Left renal pelvis (tissue), 4 donors: ENCODE measurements around the gene ZHX3. TPM values are rescaled to one million over a fixed set of nuclear protein-coding genes. Genes with fewer than 3 reads are reported as not detected.

Experiments used
- DNase-seq, 4 donors: peaks; one replicate each; pipeline ENCODE4 v3.0.0-alpha.2; 2013; ENCODE audit warnings: low read depth in 4 of 4, low spot score in 3 of 4
- polyA plus RNA-seq, 4 donors: library from polyadenylated mRNA; unstranded; fragments of 120-200 nt; gene quantifications; one replicate each; pipeline ENCODE4 v1.2.1, GENCODE V29; 2013; ENCODE audit not compliant: insufficient read length in 4 of 4

The ZHX3 gene, protein sequence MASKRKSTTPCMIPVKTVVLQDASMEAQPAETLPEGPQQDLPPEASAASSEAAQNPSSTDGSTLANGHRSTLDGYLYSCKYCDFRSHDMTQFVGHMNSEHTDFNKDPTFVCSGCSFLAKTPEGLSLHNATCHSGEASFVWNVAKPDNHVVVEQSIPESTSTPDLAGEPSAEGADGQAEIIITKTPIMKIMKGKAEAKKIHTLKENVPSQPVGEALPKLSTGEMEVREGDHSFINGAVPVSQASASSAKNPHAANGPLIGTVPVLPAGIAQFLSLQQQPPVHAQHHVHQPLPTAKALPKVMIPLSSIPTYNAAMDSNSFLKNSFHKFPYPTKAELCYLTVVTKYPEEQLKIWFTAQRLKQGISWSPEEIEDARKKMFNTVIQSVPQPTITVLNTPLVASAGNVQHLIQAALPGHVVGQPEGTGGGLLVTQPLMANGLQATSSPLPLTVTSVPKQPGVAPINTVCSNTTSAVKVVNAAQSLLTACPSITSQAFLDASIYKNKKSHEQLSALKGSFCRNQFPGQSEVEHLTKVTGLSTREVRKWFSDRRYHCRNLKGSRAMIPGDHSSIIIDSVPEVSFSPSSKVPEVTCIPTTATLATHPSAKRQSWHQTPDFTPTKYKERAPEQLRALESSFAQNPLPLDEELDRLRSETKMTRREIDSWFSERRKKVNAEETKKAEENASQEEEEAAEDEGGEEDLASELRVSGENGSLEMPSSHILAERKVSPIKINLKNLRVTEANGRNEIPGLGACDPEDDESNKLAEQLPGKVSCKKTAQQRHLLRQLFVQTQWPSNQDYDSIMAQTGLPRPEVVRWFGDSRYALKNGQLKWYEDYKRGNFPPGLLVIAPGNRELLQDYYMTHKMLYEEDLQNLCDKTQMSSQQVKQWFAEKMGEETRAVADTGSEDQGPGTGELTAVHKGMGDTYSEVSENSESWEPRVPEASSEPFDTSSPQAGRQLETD
- 10 to 100 TPM; 14.1 to 24.8 (median 22.6) TPM for polyA plus RNA-seq

DNA sequence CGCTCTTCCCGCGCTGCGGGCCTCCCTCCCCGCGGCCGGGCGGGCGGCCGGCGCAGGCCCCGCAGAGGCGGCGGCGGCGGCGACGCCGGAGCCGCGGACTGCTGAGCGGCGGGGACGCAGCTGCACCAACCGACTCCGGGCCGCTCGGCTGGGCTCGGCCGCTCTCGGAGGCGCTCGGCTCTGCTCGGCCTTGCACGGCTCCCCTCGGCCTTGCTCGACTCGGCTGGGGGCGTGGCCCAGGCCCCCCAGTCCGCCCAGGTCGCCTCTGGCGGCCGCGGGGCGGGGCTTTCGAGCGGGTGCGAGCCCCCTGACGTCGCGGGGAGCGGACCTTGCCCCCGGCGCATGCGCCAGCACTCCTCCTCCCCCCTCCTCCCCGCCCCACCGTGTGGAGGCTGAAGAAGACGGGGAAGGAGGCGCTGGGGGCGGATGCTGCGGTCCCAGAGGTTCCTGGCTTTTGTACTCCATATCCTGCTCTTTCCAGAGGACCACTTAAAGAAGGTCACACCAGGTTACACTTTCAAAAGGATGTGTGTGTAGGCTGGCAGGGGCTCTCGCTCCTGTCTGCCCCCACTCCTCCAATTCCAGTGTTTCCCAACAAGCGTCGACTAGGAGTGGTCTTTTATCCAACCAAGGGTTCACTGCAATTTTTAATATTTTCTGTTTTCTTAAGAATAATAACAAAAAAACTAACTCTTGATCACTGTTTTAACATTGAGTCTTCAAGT, at the start of gene ZHX3:
TSS of gene ZHX3 (minus strand) at position 186 of the 725 bp plus-strand sequence. CDS start 112,815 bp downstream, outside the sequence.
- DNase-seq: peak; percentile 84 to 93 (median 92)

DNA sequence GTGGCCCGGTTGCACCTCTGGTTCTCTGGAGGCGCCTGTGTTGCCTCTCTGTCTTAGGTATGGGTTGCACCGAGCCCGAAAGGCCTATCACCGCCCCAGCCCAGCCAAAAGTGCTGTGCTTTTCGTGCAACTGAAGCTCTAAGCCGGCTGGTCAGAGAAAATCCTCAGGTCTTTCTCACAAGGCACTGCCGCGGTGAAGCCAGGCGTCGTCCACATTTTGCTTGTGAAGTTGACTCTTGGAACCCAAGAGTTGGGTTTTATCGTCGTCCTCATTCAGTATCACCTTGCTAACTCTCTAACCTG, 49.8 kb upstream of the ZHX3 start:
- DNase-seq: no peak

DNA sequence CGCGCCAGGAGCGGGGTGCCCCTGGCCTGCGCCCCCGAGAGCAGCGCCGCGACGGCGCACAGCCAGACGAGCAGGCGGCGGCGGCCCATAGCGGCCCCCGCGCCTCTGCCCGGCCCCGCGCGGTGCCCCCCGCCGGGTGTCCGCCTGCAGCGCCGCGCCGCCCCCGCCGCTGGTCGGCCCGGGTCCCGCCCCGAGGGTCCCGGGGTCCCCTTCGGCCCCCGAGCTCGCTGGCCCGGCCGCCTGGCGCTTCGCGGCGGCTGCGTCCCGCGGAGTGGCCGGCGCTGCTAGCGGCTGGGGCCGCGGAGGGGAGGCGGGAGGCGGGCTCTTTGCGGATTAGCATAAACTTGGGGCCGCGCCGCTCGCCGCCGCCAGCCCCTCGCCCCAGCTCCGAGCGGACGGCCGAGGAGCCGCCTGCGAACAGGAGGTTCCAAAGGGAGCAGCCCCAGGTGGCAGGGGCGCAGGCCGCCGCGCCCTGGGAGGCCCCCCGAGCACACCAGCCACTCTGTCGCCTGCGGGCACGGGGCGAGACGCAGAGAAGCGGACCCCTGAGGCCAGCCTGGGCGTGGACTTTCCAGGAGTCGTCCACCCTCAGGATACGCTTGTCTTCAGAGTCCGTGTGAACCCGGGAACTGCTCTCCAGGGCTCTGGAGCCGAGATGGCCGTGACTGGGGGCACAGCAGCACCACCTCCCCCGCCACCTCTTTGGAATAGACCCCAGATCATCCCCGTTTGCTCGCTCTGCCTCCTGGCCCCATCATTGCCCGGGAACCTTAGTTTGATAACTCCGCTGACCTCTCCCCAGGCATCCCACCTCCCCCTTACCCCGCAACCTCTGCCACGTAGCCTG, 49.2 kb upstream of the ZHX3 start, which contains the start of gene EMILIN3:
TSS of gene EMILIN3 (minus strand) at position 273 of the 847 bp plus-strand sequence. CDS start at position 89, 184 bp downstream.
- DNase-seq: no peak

DNA sequence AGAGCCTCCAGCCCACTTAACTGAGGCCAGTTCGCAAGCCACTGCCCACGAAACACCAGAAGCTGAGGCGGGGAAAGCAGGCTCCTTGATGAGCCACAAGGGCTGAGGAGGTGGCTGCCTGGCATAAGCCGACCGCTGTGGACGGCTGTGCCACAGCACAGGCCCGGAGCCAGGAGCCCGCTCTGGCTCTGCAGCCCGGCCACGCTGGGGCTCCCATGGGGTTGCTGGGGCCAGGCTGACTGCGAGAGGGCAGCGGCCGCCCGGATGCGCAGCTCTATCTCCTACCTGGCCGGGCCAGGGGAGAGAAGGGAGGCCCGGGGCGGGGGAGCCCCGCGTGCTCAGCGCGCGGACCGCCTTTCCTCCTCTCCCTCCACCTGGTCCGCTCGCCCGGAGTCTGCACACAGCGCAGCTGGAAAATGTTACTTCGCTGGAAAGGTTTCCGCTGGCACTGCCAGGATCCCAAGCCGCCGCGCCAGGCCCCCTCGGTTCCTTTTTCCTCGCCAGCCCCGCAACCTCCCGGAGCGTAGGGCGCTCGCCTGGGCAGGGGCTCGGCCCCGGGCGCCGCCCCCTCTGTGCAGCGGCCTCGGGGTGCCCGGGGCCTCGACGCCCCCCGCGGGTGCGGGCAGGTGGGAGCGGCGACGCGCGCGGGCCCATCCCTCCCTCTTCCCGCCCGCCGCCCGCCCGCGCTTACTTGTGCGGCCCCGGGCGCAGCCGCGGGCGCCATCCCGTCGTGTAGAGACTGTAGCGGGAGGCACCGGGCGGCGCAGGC, 48.4 kb upstream of the ZHX3 start:
- DNase-seq: no peak

DNA sequence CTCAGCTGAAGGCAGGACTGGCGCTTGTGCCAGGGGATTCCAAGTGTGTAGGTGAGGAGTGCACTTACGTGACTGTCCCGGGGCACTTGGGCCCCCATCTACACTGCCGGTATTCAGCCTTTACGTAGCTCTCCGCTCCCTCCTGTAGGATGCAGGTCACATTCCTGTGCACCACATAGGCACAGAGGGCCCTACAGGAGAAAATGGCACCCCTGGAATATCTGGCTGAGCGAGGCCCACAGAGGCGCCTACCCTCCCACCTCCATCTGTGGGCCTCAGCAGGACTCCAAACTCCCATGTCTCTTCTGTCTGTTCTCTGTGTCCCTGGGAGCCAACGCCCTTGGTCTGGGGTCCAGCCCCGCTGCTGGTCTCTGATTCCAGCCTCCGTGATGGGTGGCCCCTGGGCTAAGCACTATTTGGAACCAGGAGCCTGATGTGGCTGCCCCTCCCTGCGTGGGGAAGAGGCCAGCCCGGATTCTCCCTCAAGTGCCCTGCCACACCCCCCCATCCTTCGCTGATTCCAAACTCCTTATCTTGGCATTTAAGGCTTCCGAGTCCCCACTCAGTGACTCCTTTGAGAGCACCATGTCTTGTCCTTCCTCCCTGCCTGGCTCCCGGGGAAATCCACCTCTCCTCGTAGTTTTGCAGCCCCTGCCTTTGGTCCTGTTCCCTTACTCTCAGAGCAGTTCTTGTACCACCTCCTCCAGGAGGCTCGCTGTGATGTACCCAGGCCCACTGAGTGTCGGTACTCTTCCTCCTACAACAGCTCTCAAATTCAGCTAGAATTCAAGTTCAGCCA, 47.6 kb upstream of the ZHX3 start:
- no peak for DNase-seq

DNA sequence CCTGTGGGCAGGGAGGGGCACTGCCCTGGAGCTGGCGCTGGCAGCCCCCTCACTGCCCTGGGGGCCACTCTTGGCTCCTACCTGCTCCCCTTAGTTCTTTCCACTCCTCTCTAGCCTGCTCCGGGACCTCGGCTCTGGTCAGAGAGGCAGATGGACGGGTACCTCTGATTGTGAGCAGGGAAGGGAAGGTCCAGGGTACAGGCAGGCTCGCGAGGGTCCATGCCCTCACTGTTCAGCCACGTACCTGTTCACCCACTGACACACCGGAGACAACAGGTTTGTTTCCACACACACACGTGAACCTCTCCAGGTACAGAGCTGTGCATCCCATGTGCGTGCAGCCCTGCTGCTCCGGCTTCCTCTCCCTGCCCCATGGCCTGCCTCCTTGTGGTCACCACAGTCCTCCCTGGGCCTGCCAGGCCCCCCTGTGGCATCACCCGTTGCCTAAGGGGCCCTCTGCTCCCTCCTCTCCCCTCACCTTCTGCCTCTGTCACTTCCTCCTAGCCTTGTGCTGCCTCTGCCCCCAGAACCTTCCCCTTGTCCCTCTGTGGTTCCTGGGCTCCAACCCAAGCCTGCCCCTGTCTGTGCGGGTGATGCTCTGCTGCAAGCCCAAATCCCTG, 46.8 kb upstream of the ZHX3 start:
- no peak for DNase-seq

DNA sequence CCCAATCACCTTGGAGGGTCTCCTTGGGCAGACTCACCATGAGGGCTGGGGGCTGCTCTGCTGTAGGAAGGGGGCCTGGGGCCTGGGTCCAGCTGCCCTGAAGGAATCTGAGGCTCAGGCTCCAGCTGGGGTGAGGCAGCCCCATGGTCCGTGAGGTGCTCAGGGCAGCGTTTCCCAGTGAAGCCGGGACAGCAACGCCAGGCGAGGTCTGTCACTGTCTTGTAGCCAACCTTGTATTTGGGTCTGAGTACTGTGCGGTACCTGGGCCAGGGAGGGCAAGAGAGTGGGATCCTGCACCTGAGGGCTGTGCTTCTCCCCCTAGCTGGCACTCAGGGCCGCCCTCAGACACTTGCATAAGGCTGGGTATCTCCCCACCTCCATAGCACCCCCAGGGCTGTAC, 46.1 kb upstream of the ZHX3 start:
- DNase-seq: no peak

DNA sequence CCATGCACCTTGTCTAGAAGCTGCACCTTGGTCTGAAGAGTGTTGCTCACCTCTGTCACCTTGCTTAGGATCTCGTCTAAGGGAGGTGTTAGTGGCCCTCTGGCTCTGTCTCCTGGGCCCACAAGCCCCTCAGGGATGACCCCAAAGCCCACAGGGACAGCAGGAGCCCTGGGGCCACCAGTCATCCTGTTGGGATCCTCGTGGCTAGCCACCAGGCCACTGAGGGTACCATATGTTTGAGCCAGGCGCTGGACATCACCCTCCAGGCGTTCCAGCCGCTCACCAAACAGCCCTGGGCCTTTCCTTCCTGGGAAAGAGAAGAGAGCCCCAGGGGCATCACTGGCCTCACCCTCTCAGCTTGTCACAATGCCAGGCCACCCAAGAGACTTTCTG, 45.2 kb upstream of the ZHX3 start:
- no peak for DNase-seq

DNA sequence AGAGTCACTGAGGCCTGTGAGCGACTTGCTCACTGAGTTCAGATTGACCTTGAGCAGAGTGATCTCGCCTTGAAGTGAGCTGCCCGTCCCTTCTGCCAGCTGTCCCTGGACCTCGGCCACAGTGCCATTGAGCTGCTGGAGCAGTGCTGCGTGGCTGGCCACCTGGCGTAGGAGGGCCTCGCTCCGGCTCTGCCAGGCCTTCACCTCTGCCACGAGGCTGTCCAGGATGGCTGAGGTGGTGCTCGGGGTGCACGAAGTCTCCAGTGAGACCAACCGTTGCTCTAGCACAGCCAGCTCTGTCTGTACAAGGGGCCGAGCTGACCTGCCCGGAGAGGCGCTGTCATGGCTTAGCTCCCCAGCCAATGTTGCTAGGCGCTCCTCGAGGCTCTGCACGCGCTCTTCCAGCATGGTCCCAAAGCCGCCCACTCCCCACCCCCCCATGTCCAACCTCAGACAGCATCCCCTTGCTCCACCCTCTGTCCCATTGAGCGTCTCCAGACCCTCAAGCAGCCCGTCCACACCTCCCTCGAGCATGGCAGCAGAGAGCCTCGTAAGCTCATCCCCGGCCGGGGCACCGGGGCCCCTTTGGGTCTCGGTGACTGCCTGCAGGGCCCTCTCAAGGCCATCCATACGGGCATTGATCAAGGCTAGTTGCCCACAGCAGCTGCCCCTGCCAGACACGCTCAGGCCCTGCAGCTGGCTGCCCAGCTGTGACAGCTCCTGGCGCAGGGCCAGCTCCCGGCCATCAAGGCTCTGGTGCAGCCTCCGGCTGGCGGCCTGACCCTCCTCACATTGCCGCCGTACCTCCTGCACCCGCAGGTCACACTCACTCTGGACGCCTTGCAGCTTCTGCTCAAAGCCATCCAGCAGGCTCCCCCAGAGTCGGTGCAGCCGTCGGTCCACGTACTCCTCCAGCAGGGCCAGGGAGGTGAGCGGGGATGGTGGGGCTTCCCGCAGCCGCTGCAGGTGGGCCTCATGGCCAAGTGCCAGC, 44.5 kb upstream of the ZHX3 start:
- DNase-seq: no peak

DNA sequence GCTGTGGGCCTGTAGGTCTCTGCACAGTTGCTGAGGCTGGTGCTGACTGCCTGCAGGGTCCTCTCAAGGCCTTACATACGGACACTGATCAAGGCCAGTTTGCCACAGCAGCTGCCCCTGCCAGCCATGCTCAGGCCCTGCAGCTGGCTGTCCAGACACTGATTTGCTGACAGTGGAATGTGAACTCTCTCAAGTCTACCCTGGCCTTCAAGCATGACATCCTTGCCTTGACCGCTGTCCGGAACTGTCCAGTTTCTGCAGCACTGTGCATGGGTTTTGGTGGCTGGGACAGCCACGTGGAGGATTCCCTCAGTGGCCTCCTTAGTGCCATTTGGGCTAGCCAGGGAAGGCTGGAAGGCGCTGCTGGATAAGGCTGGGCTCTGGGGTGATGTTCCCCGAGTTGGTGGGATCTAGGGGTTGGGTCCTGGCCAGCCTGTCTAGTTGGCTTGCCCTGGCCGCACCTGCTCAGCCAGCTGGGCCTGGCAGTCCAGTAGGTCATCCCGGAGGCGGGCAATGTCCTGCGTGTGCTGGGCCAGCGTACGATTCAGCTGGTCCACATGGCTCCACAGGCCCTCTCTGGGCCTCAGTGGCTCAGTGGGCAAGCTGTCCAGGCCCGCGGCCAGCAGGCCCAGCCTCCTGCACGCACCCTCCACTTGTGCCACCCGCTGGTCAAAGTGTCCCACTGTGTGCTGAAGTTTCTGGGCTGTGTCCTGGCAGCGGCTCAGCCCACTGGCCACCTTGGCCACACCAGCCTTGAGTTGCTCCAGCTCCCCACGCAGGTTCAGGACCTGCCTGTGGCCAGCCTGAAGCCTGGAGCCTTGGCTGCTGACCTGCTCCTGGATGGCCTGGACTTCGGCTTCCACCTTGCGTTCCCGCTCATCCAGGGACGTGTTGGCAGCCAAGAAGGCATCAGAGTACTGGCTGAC, 43.6 kb upstream of the ZHX3 start:
- DNase-seq: no peak

DNA sequence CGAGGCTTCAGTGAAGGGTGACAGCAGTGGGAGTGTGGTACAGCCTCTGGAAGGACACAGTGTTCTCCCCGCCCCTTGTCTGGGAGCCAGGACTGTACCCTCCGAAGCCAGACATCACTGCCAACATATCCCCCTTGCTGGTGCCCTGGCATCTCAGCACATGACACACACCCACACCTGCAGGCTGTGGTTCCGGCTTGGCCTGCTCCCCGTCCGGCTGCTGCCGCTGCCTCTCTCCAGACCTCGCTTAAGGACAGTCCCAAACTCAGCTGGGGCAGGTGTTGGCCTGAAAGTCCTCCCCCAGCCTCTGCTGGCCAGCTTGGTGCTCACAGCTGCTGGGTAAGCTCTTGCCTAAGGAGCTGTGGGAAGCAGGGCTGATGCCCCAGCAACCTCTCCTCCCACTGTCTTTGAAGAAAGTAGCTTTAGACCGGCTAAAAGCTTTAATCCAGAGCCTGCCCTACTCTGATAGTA, 42.0 kb upstream of the ZHX3 start:
- DNase-seq: no peak

DNA sequence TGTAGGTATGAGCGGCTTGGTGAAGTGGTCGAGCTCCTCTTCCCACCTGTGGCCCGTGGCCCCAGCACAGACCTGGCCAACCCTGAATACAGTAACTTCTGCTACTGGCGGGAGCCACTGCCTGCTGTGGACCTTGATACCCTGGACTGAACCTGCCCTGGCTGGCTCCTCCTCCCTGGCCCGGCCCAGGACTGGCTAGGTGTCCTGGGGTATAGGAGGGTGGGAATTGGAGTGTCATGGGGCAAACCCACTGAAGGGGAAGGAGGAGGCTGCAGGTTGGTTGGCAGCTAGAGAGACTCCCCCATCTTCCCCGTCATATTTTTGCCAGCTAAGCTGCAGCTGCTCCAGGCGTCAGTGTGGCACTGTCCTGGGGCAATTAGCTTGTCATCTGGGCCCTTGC, 41.2 kb upstream of the ZHX3 start:
- no peak for DNase-seq

DNA sequence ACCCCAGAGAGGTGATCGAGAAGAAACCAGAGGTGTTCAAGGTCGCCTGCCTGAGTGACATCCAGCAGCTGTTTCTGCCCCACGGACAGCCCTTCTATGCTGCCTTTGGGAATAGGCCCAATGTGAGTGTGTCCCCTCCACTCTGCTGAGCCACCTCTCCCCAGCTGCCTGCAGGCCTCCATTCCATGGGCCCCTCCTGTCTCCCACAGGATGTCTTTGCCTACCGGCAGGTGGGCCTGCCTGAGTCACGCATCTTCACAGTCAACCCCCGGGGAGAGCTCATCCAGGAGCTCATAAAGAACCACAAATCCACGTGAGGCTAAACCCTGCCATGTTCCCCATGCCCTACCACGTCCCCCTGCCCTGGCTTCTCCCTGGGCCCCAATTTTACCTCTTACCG, 40.7 kb upstream of the ZHX3 start:
- DNase-seq: no peak

DNA sequence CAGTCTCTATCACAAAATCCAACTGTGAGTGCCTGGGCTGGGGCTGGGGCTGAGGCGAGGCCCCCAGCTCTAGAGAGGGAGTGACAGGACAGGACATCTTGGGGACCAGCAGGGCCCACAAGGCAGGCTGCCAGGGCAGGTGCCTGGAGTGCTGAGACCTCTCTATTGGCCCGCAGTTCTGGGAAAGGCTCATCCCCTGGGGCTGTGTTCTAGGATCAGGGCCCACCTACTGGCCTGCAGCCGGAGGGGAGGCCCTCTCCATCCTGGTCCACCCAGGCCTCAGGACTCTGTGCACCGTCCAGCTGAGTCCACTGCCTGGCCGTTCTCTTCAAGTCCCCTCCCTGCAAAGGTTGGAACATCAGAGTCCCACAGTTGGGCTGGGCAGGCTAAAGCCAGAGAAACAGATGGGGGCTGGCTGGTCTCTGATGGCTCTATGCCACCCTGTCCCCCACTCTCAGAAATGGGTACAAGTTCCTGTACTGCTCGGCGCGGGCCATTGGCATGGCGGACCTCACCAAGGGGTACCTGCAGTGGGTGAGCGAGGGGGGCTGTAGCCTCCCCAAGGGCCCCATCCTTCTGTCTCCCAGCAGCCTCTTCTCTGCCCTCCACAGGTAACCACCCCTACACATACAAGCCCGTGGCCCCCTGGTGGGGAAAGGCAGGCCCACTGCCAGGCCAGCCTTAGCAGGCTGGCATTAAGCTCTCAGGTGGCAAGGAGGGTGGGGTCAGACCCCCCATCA, 40.1 kb upstream of the ZHX3 start:
- no peak for DNase-seq

DNA sequence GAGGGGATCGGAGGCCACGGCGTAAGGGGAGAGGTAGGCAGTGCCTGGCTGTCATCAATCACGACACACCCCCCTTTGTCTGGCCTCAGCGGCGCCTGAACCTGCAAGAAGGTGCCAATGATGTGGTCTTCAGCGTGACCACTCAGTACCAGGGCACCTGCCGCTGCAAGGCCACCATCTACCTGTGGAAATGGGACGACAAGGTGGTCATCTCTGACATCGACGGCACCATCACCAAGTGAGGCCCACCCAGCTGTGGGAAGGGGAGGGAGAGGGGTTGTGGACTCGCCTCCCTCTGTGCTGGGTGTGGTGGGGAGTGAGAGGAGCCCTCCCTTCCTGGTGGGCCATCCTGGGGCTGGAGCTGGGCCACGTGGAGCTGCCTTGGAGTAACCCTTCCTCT, 39.4 kb upstream of the ZHX3 start:
- DNase-seq: no peak
